ENCODE data around the gene PTX3.

DNA sequence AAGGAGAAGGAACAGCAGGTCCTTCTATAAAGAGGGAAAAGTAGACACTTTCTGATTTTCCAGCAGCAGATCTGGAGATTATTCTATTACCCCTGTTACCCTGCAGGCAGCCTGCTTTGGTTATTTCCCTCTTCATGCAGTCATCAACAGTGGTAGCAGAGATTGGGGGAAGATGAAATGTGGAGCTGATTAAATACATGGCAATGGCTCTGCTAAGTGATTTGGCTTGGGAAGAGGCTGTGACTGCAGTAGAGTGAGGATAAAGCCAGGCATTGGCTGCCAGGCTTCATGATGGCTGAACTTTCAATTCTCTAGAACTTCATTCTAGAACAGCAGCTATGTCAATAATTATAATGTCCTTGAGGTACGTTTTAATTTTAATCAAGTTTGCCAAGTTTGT, 29.1 kb downstream of the PTX3 start:
- TF ChIP-seq, protein P1, sequence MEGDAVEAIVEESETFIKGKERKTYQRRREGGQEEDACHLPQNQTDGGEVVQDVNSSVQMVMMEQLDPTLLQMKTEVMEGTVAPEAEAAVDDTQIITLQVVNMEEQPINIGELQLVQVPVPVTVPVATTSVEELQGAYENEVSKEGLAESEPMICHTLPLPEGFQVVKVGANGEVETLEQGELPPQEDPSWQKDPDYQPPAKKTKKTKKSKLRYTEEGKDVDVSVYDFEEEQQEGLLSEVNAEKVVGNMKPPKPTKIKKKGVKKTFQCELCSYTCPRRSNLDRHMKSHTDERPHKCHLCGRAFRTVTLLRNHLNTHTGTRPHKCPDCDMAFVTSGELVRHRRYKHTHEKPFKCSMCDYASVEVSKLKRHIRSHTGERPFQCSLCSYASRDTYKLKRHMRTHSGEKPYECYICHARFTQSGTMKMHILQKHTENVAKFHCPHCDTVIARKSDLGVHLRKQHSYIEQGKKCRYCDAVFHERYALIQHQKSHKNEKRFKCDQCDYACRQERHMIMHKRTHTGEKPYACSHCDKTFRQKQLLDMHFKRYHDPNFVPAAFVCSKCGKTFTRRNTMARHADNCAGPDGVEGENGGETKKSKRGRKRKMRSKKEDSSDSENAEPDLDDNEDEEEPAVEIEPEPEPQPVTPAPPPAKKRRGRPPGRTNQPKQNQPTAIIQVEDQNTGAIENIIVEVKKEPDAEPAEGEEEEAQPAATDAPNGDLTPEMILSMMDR (conservative IDR thresholded peaks at IDR 0.05) = no peak
- TF ChIP-seq ZFX (IDR thresholded peaks at IDR 0.05) = no peak

Measured in C4-2B (cell line).